ENCODE results near the gene PDE6A.

PDE6A gene

GRCh38 chr5:149930749-149931574, 13.6 kb downstream of the PDE6A start:
- no peaks in the 10 kb centered on the region for H3K4me1 Mint-ChIP-seq
- no peak for TF ChIP-seq CTCF (IDR thresholded peaks at IDR 0.05)
- H3K9me3 Mint-ChIP-seq, result no peaks in the 10 kb centered on the region
- H3K27me3 Mint-ChIP-seq (ENCODE audit: low read depth, poor library complexity), result peaks cover 51% of the 10 kb centered on the region
- no peaks in the 10 kb centered on the region for H3K36me3 Mint-ChIP-seq (ENCODE audit: low read depth)
- H3K27ac Mint-ChIP-seq, result no peak overlapping the region
- DNase-seq, result no peak
- H3K4me3 Mint-ChIP-seq, result no peak overlapping the region

GRCh38 chr5:149930043-149930748, 14.4 kb downstream of the PDE6A start:
- H3K27me3 Mint-ChIP-seq (ENCODE audit: low read depth, poor library complexity), result peaks cover 44% of the 10 kb centered on the region
- H3K4me3 Mint-ChIP-seq, result no peak overlapping the region
- H3K27ac Mint-ChIP-seq, result no peak overlapping the region
- H3K4me1 Mint-ChIP-seq, result no peaks in the 10 kb centered on the region
- H3K36me3 Mint-ChIP-seq (ENCODE audit: low read depth), result no peaks in the 10 kb centered on the region
- TF ChIP-seq CTCF (IDR thresholded peaks at IDR 0.05), result no peak
- no peak for DNase-seq
- H3K9me3 Mint-ChIP-seq, result no peaks in the 10 kb centered on the region

DNA sequence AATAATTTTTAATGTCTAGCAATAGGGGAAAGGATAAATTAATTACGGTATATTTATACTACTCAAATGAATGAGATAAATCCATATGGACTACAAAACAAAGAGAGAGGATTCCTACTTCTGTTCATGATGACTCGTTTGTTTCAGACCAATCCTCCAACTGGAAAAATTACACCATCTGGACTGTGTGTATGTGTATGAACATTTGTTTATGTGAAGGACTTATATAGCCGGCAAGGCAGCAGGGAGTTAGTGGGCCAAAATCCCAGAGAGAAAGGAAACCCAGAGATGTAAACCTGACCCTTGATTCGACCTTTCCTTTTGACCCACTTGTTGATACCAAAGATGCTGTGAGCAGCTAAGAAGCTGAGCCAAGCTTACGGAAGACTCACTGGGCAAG, 20.1 kb downstream of the PDE6A start:
- Mint-ChIP-seq H3K4me3 (no peak overlapping the region), H3K27me3 (ENCODE audit: low read depth, poor library complexity) (peaks cover 7% of the 10 kb centered on the region), H3K4me1 (no peaks in the 10 kb centered on the region), H3K9me3 (no peaks in the 10 kb centered on the region), H3K36me3 (ENCODE audit: low read depth) (no peaks in the 10 kb centered on the region), H3K27ac (no peak overlapping the region)
- DNase-seq, result no peak
- TF ChIP-seq CTCF (IDR thresholded peaks at IDR 0.05), result no peak

- Mint-ChIP-seq H3K4me3 (no peak overlapping the region), H3K36me3 (ENCODE audit: low read depth) (no peaks in the 10 kb centered on the region), H3K4me1 (no peaks in the 10 kb centered on the region), H3K9me3 (no peaks in the 10 kb centered on the region), H3K27ac (no peak overlapping the region), H3K27me3 (ENCODE audit: low read depth, poor library complexity) (peaks cover 3% of the 10 kb centered on the region)
- no peak for TF ChIP-seq CTCF (IDR thresholded peaks at IDR 0.05)
- no peak for DNase-seq
Observed at GRCh38 chr5:149922950-149923349, 21.6 kb downstream of the PDE6A start.

DNA sequence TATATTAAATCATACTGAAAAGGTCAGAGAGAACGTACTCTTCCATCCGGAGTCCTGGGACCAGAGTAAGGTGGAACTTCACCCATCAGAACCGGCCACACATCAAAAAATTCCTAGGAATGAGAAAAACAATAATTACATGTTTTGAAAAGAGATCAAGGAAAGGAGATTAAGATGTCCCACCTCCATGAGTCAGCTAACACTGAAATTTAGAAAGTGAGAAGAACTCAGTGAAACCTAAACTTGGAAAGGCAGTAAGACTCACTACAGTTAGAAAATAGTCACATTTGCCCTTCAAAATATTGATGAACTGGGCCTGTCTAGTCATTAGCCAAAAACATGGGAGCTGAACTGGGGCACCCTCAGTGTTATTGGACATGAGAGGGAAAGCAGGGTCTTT, 23.0 kb downstream of the PDE6A start:
- no peaks in the 10 kb centered on the region for H3K36me3 Mint-ChIP-seq (ENCODE audit: low read depth)
- no peak overlapping the region for H3K4me3 Mint-ChIP-seq
- TF ChIP-seq CTCF (IDR thresholded peaks at IDR 0.05), result no peak
- no peak overlapping the region for H3K27ac Mint-ChIP-seq
- peaks cover 7% of the 10 kb centered on the region for H3K27me3 Mint-ChIP-seq (ENCODE audit: low read depth, poor library complexity)
- DNase-seq, result no peak
- no peaks in the 10 kb centered on the region for H3K9me3 Mint-ChIP-seq
- H3K4me1 Mint-ChIP-seq, result peaks cover 2% of the 10 kb centered on the region

Data from nephron progenitor cell (in vitro differentiated cells).